Measurements from ENCODE around the gene FAM131B.

The FAM131B gene

GRCh38 chr7:143382126-143382790 is 19.7 kb upstream of the FAM131B start:
- no peak for DNase-seq

- DNase-seq, result no peak
Measured at GRCh38 chr7:143381427-143382125, 19.1 kb upstream of the FAM131B start.

GRCh38 chr7:143380646-143381426 is 18.3 kb upstream of the FAM131B start, which contains the start of gene ZYX:
TSS of gene ZYX (plus strand) at chr7:143381345. CDS start at chr7:143381572, 227 bp downstream.
- DNase-seq, result peak; percentile 83

GRCh38 chr7:143380260-143380645 is 17.7 kb upstream of the FAM131B start:
- DNase-seq, result peak; percentile 83

- peak; percentile 19 for DNase-seq
Measured at GRCh38 chr7:143379611-143380259, 17.2 kb upstream of the FAM131B start.

- peak; percentile 33 for DNase-seq
Measured at GRCh38 chr7:143376396-143376795, 13.9 kb upstream of the FAM131B start.

- DNase-seq, result peak; percentile 94
Measured at GRCh38 chr7:143375298-143376034, 13.0 kb upstream of the FAM131B start.

GRCh38 chr7:143374561-143374960 is 12.0 kb upstream of the FAM131B start:
- peak; percentile 73 for DNase-seq

GRCh38 chr7:143373255-143373794 is 10.8 kb upstream of the FAM131B start:
- peak; percentile 5 for DNase-seq

- peak; percentile 98 for DNase-seq
Measured at GRCh38 chr7:143372070-143372469, 9.6 kb upstream of the FAM131B start.

GRCh38 chr7:143369678-143370651 is 7.5 kb upstream of the FAM131B start:
- peak; percentile 40 for DNase-seq

- no peak for DNase-seq
Measured at GRCh38 chr7:143368387-143368786, 5.9 kb upstream of the FAM131B start.

GRCh38 chr7:143367972-143368371 is 5.5 kb upstream of the FAM131B start:
- no peak for DNase-seq

- no peak for DNase-seq
Measured at GRCh38 chr7:143363016-143363937, 764 bp upstream of the FAM131B start.

- no peak for DNase-seq
Measured at GRCh38 chr7:143361552-143362130, 872 bp downstream of the FAM131B start.

- DNase-seq, result no peak
Measured at GRCh38 chr7:143360788-143361551, 1.5 kb downstream of the FAM131B start.

GRCh38 chr7:143359771-143360353 is 2.7 kb downstream of the FAM131B start:
- DNase-seq, result no peak

GRCh38 chr7:143358626-143359025 is 3.9 kb downstream of the FAM131B start:
- DNase-seq, result no peak

Data from GF-D8 (cell line).